GM19395 (cell line): ENCODE data around the gene ANTXRL.
"Not testable (repeated sequence)": the region's sequence is repeated elsewhere in the genome, so short reads cannot be mapped to it uniquely, and the experiment has no call there.

Experiments
- ATAC-seq: cut with Tn5 transposase; IDR thresholded peaks from one replicate; pipeline ENCODE4 v1.9.1; 2021; ENCODE audit warnings: mild to moderate bottlenecking, moderate library complexity; ENCODE audit not compliant: unreplicated experiment

Gene ANTXRL

GRCh38 chr10:46286991-46287693 lies at the start of gene ANTXRL:
TSS of gene ANTXRL (plus strand) at chr10:46286997. CDS start at chr10:46287263, 266 bp downstream.
- ATAC-seq, result no peak

GRCh38 chr10:46237815-46238510 lies 48.8 kb upstream of the ANTXRL start:
- ATAC-seq, result no peak

- no peak for ATAC-seq
Measured at GRCh38 chr10:46239247-46239646, 47.5 kb upstream of the ANTXRL start.

- ATAC-seq, result no peak
Measured at GRCh38 chr10:46239993-46240683, 46.7 kb upstream of the ANTXRL start.

DNA sequence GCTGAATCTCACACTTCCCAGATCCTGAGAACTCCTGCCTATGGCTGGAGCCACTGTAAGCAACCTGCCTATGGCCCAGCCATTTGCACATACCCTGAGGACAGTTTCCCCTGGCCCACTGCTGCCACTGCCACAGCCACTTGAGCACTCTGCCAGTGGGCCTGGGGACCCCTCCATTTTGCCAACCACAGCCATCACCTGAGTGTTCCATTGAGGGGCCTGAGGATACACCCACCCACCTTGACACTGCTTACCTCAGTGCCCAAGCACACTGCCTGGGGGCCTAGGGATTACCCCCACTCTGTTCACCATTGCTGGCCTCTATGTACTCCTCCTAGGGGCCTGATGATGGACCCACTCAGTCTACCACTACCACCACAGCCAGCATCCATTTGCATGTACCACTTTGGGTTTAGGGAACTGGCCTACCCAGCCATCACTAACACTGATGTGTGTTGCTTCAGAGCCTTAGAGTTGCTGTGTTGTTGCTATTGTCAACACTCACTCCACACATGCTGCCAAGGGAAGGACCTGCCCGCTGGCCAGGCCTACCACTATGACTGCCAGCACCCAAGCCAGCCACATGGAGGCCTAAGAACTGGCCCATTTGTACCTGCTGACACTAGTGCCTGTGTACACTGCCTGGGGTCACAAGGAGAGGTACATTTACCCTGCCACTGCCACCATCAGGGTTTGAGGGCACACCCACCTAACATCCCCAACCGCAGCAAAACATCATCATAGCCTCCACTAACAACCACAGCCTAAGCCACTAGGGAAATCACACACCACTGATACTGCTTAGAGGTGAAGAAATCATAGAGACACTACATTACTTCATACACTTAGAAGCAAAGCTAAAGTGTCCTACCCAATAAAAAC lies 45.9 kb upstream of the ANTXRL start:
- ATAC-seq, result no peak

DNA sequence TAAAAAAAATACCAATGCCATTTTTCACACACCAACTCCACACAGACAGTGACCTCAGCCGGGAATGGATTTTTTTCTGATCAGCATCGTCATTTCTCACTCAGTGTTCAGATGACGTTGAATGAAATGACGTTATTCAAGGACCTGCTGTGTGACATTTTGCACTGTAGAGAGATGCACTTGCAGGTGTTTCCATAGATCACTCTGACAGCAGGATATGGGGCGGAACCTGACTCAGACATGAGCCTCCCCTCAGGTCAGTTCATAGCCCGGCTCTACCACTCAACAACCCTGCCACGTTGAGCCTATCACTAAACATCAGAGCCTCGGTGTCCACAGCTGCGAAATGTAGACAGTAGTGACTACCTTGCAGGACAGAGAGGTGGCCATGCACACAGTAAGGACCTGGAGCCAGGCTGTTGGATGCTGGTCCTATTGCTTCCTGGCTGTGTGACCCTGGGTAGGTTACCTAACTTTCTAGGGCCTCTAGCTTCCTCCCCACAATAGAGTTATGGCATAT lies 41.4 kb upstream of the ANTXRL start:
- ATAC-seq, result no peak

- ATAC-seq, result not testable (repeated sequence)
Measured at GRCh38 chr10:46246400-46247180, 40.2 kb upstream of the ANTXRL start.

DNA sequence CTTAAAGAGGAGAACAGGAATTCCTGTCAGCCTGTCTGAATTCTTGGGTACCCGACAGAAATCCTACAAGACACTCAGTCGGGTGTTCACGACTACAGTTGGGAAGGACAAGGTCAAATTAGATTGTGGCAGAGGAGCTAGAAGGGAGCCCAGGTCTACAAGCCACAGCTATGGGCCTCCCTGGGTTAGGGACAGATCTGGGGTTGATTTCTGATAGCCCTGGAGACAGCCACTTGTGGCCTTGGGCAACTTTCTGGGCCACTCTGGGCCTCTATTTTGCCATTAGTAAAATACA lies 39.7 kb upstream of the ANTXRL start:
- ATAC-seq, result no peak

DNA sequence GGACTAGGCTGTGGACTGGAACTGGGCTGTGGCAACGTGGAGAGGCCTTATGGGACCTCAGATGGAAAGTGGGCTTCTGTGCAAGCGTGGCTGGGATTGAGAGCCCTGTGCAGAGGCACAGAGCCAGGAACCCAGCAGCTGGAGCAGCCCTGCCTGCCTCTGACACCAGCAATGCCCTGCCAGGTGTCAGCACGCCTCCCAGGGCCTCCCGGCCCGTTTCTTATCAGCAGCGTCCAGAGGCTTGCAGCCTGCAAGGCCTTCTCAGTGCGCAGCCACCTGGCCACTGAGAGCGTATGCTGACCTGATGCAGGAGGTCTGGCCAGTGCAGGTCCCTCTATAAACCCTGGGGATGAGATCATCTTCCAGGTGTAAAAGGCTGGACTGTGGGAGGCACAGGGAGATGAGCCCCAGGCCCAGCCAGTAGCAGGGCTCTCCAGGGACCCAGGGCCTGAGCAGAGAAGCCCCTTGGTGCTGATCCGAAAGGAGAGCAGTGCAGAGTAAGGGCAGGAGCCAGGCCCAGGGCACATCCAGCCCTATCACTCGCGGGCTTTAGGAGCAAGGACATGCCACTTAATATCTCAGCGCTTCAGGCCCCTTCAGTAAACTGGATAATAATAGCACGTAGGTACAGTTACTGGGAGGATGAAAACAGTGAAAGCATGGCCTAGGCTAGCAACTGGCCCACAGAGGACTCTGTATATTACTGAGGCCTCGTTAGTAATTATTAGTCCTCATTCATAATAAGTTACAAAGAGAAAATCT lies 38.8 kb upstream of the ANTXRL start:
- no peak for ATAC-seq

DNA sequence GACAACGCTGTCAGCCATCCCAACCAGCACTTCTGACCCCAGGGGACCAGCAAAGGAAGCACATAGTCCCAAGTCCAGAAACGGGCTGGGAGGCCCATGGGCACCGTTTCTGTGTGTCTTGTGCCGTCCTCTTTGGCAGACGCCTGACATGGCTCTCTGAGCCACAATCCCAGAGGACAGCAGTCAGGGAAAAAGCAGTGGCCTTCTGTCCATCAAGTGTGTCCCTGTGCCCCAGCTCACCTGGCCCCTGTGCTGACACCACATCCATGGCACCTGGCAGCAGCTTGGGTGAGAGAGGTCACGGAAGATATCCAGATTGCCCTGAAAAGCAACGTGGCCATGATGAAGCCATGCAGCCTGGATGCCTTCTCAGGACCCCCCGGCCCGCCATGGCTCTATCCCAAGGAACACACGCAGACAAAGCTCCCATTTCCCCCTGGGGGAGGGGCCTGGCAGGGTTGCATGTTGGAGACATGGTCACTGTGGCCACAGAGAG lies 38.1 kb upstream of the ANTXRL start:
- ATAC-seq, result no peak

- not testable (repeated sequence) for ATAC-seq
Measured at GRCh38 chr10:46249617-46250344, 37.0 kb upstream of the ANTXRL start.

GRCh38 chr10:46250481-46250880 lies 36.3 kb upstream of the ANTXRL start:
- ATAC-seq, result no peak

- no peak for ATAC-seq
Measured at GRCh38 chr10:46250898-46251856, 35.6 kb upstream of the ANTXRL start.

GRCh38 chr10:46251857-46252847 lies 34.6 kb upstream of the ANTXRL start:
- no peak for ATAC-seq

- no peak for ATAC-seq
Measured at GRCh38 chr10:46253076-46254006, 33.5 kb upstream of the ANTXRL start.
